Mesothelial cell of epicardium (in vitro differentiated cells): ENCODE measurements around the gene PCYT1A. TPM values are rescaled to one million over a fixed set of nuclear protein-coding genes. Genes with fewer than 3 reads are reported as not detected.
"Not testable (repeated sequence)": the region's sequence is repeated elsewhere in the genome, so short reads cannot be mapped to it uniquely, and the experiment has no call there.

Source experiments
- DNase-seq, 2 experiments: peaks; one replicate each; pipeline ENCODE4 v3.0.0; 2021; ENCODE audit warnings: low spot score in 2 of 2; ENCODE audit not compliant: unreplicated experiment in 2 of 2
- H3K27ac Mint-ChIP-seq: 2 replicates; pipeline ENCODE4 v1.8.0; 2021; ENCODE audit warnings: mixed read lengths
- H3K27me3 Mint-ChIP-seq: 2 replicates; pipeline ENCODE4 v1.8.0; 2021; ENCODE audit warnings: low read depth, mixed read lengths
- H3K36me3 Mint-ChIP-seq: 2 replicates; pipeline ENCODE4 v1.8.0; 2021; ENCODE audit warnings: mixed read lengths
- H3K4me1 Mint-ChIP-seq: 2 replicates; pipeline ENCODE4 v1.8.0; 2021; ENCODE audit warnings: mixed read lengths
- H3K4me3 Mint-ChIP-seq: 2 replicates; pipeline ENCODE4 v1.8.0; 2021; ENCODE audit warnings: mild to moderate bottlenecking, moderate library complexity, mixed read lengths
- H3K9me3 Mint-ChIP-seq: 2 replicates; pipeline ENCODE4 v1.8.0; 2021; ENCODE audit warnings: mixed read lengths
- CTCF ChIP-seq: fragments of 200-600 bp; sonication (generic); IDR thresholded peaks from one replicate; pipeline ENCODE4 v1.5.0; 2021; ENCODE audit warnings: antibody characterized with exemption; ENCODE audit not compliant: unreplicated experiment
- total RNA-seq: library from RNA; stranded (reverse); gene quantifications from 3 replicates; pipeline ENCODE4 v1.2.1, GENCODE V29; 2021

Gene PCYT1A
- total RNA-seq, 1 donor from 2014 or later: 40.0 TPM

DNA sequence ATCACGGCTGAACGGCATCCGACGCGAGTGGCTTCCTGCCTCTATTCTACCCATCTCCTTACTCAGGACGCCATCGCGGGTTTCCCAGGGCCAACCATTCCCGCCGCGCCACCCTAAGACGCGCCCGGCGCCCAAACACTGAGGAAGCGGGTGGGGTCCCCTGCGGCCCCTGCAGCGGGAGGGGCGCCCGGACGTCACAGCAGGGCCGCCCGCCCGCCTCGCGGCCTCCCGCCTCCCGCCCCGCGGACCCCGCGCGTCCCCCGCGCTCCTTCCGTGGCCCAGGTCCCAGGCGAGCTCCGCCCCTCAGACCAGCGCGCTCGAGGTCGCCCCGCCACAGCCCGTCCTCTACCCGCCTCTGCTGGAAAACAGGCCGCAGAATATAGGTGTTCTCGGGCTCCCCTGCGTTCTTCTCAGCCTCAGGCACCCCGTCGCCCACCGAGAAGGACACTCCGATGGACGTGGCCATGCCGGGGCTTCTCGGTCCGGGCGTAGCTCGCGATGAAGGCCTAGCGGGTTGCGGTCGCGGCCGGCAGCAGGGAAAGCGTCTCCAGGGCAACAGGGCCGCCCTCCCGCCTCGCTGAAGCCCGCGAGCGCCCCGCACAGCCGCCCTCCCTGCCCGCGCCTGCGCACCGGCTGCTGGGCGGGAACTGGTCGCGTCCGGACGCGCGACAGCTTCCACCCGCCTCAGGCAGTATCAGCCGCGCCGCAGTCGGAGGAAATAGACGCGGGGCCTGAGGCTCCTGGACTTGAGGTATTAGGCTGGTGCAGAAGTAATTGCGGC is 30.4 kb upstream of the PCYT1A start, which contains the start of gene DYNLT2B:
Gene DYNLT2B, minus strand, starts transcription at position 554 of the 781 bp plus-strand sequence. Its CDS starts 88 bp downstream, at position 466.
- DNase-seq: peak; percentile 86 to 92
- H3K27ac Mint-ChIP-seq: peak within 1 kb of the TSS; percentile 99
- peaks cover 5% of the 10 kb centered on the region for H3K36me3 Mint-ChIP-seq
- H3K27me3 Mint-ChIP-seq: no peaks in the 10 kb centered on the region
- peak within 1 kb of the TSS; percentile 95 for H3K4me3 Mint-ChIP-seq
- no peak for TF ChIP-seq CTCF
- no peaks in the 10 kb centered on the region for H3K4me1 Mint-ChIP-seq
- H3K9me3 Mint-ChIP-seq: no peaks in the 10 kb centered on the region

- Mint-ChIP-seq H3K4me3 (peak overlapping the region; percentile 95), H3K27ac (peak overlapping the region; percentile 96)
- H3K36me3 Mint-ChIP-seq, H3K9me3 Mint-ChIP-seq, DNase-seq, H3K4me1 Mint-ChIP-seq, H3K27me3 Mint-ChIP-seq: not testable (repeated sequence)
Measured at GRCh38 chr3:196316799-196317686, 29.5 kb upstream of the PCYT1A start.

DNA sequence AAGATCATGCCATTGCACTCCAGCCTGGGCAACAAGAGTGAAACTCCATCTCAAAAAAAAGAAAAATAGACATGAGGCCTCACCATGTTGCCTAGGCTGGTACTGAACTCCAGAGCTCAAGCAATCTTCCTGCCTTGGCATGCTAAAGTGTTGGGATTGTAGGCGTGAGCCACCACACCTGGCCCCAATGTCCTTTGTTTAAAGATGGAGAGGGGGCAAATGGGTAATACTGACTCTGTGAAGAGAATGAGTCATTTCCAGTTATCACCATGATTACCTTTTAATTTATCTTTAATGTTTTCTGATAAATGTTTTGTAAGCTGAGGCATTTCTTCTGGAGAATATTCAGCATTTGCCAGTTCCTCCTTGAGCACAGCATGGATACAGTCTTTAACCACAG is 28.3 kb upstream of the PCYT1A start:
- peaks cover 7% of the 10 kb centered on the region for H3K36me3 Mint-ChIP-seq
- TF ChIP-seq CTCF: no peak
- H3K27ac Mint-ChIP-seq: no peak overlapping the region
- H3K4me3 Mint-ChIP-seq: no peak overlapping the region
- no peaks in the 10 kb centered on the region for H3K27me3 Mint-ChIP-seq
- DNase-seq: no peak
- H3K4me1 Mint-ChIP-seq: no peaks in the 10 kb centered on the region
- no peaks in the 10 kb centered on the region for H3K9me3 Mint-ChIP-seq

- Mint-ChIP-seq H3K4me3 (no peak overlapping the region), H3K9me3 (no peaks in the 10 kb centered on the region), H3K27me3 (no peaks in the 10 kb centered on the region), H3K36me3 (peaks cover 7% of the 10 kb centered on the region), H3K27ac (peak overlapping the region; percentile 32), H3K4me1 (no peaks in the 10 kb centered on the region)
- no peak for DNase-seq
- no peak for TF ChIP-seq CTCF
Measured at GRCh38 chr3:196314597-196314996, 27.1 kb upstream of the PCYT1A start.

GRCh38 chr3:196314086-196314485 is 26.6 kb upstream of the PCYT1A start:
- not testable (repeated sequence) for H3K36me3 Mint-ChIP-seq, H3K4me1 Mint-ChIP-seq, DNase-seq, H3K9me3 Mint-ChIP-seq, H3K27me3 Mint-ChIP-seq, H3K27ac Mint-ChIP-seq, H3K4me3 Mint-ChIP-seq

- peaks cover 17% of the 10 kb centered on the region for H3K36me3 Mint-ChIP-seq
- H3K4me3 Mint-ChIP-seq, DNase-seq, H3K4me1 Mint-ChIP-seq, H3K27me3 Mint-ChIP-seq, H3K9me3 Mint-ChIP-seq, H3K27ac Mint-ChIP-seq: not testable (repeated sequence)
Measured at GRCh38 chr3:196302960-196303359, 15.4 kb upstream of the PCYT1A start.

DNA sequence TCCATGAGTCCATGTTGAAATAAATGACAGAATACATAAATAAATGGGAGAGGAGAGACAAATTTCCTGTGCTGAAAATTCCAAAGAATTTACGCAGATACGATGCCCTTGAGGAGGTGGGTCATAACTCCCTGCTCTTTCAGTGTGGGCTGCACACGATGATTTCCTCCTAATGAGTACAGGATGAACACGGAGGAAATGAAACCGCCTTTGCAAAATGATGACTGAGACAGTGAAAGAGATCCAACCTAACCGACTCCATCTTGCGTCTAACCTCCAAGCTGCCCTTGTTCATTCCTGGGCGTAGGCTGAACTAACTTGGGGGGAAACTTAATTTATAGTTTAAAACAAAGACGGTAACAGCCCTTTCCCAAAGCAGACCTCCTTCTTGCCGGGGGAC is 15.0 kb upstream of the PCYT1A start:
- H3K4me1 Mint-ChIP-seq, H3K9me3 Mint-ChIP-seq, H3K27me3 Mint-ChIP-seq, H3K27ac Mint-ChIP-seq, H3K4me3 Mint-ChIP-seq, DNase-seq: not testable (repeated sequence)
- peaks cover 17% of the 10 kb centered on the region for H3K36me3 Mint-ChIP-seq
